ENCODE data around the gene MAN2C1.
"Not testable (repeated sequence)": the region's sequence is repeated elsewhere in the genome, so short reads cannot be mapped to it uniquely, and the experiment has no call there.

MAN2C1 gene

GRCh38 chr15:75329571-75329970 lies 38.8 kb downstream of the MAN2C1 start:
- TF ChIP-seq, protein P1, sequence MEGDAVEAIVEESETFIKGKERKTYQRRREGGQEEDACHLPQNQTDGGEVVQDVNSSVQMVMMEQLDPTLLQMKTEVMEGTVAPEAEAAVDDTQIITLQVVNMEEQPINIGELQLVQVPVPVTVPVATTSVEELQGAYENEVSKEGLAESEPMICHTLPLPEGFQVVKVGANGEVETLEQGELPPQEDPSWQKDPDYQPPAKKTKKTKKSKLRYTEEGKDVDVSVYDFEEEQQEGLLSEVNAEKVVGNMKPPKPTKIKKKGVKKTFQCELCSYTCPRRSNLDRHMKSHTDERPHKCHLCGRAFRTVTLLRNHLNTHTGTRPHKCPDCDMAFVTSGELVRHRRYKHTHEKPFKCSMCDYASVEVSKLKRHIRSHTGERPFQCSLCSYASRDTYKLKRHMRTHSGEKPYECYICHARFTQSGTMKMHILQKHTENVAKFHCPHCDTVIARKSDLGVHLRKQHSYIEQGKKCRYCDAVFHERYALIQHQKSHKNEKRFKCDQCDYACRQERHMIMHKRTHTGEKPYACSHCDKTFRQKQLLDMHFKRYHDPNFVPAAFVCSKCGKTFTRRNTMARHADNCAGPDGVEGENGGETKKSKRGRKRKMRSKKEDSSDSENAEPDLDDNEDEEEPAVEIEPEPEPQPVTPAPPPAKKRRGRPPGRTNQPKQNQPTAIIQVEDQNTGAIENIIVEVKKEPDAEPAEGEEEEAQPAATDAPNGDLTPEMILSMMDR (conservative IDR thresholded peaks at IDR 0.05; ENCODE audit: low read depth, low read length) = no peak
- no peak for DNase-seq (ENCODE audit: low read depth)
- no peak overlapping the region for H3K4me3 ChIP-seq (ENCODE audit: low read depth, low read length)

GRCh38 chr15:75328493-75329314 lies 39.7 kb downstream of the MAN2C1 start:
- H3K4me3 ChIP-seq (ENCODE audit: low read depth, low read length) = no peak overlapping the region

GRCh38 chr15:75327491-75327890 lies 40.9 kb downstream of the MAN2C1 start:
- no peak for DNase-seq (ENCODE audit: low read depth)
- H3K4me3 ChIP-seq (ENCODE audit: low read depth, low read length) = no peak overlapping the region
- TF ChIP-seq, protein P1 (conservative IDR thresholded peaks at IDR 0.05; ENCODE audit: low read depth, low read length) = no peak

More at GRCh38 chr15:75328493-75329314, 39.7 kb downstream of the MAN2C1 start:
- TF ChIP-seq, protein P1 (conservative IDR thresholded peaks at IDR 0.05; ENCODE audit: low read depth, low read length) = no peak
- DNase-seq (ENCODE audit: low read depth) = no peak

GRCh38 chr15:75327005-75327404 lies 41.4 kb downstream of the MAN2C1 start:
- no peak overlapping the region for H3K4me3 ChIP-seq (ENCODE audit: low read depth, low read length)
- no peak for DNase-seq (ENCODE audit: low read depth)
- TF ChIP-seq, protein P1 (conservative IDR thresholded peaks at IDR 0.05; ENCODE audit: low read depth, low read length) = peak; percentile 8

- DNase-seq (ENCODE audit: low read depth) = no peak
- H3K4me3 ChIP-seq (ENCODE audit: low read depth, low read length) = no peak overlapping the region
- TF ChIP-seq, protein P1 (conservative IDR thresholded peaks at IDR 0.05; ENCODE audit: low read depth, low read length) = no peak
These were observed 42.5 kb downstream of the MAN2C1 start for GRCh38 chr15:75325922-75326321.

GRCh38 chr15:75321711-75322110 lies 46.7 kb downstream of the MAN2C1 start:
- H3K4me3 ChIP-seq (ENCODE audit: low read depth, low read length) = no peak overlapping the region
- no peak for DNase-seq (ENCODE audit: low read depth)
- TF ChIP-seq, protein P1 (conservative IDR thresholded peaks at IDR 0.05; ENCODE audit: low read depth, low read length) = no peak

- peak; percentile 23 for DNase-seq (ENCODE audit: low read depth)
- not testable (repeated sequence) for H3K4me3 ChIP-seq (ENCODE audit: low read depth, low read length)
These were observed 49.0 kb downstream of the MAN2C1 start for GRCh38 chr15:75319231-75319897.
